ENCODE results near the gene PRRG3.

PRRG3 gene

DNA sequence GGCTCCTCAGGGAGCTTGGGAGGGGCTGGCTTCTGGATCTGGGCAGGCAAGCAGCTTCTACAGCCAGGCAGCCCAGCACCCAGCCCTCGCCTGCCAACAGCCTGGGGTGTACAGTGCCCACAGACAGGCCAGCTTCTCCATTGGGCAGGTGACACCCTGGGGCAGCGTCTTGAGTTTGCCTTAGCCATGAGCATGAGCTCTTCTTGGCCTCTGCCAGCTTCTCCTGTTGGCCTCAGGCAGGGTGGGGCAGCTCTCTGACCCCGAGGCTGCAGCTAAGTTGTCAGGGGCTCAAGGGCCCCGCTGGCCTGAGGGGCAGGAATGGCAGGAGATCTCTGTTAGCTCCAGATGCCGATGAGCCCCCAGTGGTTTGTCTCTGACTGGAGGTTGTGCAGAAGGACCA is 31.5 kb downstream of the PRRG3 start:
- H3K79me2 ChIP-seq (ENCODE audit: insufficient read depth, low read depth), result no peaks in the 10 kb centered on the region
- H3K4me3 ChIP-seq (IDR thresholded peaks at IDR 0.05; ENCODE audit: insufficient read depth, low read depth, low read length), result no peak overlapping the region
- H2AFZ ChIP-seq (ENCODE audit: low read depth), result no peak overlapping the region
- no peaks in the 10 kb centered on the region for H3K27me3 ChIP-seq (ENCODE audit: insufficient read depth, low read depth)
- H3K4me2 ChIP-seq, result no peak overlapping the region
- no peaks in the 10 kb centered on the region for H3K36me3 ChIP-seq (ENCODE audit: insufficient read depth)
- H3K4me1 ChIP-seq (ENCODE audit: low read depth, poor library complexity, severe bottlenecking), result no peaks in the 10 kb centered on the region
- TF ChIP-seq, protein P1, sequence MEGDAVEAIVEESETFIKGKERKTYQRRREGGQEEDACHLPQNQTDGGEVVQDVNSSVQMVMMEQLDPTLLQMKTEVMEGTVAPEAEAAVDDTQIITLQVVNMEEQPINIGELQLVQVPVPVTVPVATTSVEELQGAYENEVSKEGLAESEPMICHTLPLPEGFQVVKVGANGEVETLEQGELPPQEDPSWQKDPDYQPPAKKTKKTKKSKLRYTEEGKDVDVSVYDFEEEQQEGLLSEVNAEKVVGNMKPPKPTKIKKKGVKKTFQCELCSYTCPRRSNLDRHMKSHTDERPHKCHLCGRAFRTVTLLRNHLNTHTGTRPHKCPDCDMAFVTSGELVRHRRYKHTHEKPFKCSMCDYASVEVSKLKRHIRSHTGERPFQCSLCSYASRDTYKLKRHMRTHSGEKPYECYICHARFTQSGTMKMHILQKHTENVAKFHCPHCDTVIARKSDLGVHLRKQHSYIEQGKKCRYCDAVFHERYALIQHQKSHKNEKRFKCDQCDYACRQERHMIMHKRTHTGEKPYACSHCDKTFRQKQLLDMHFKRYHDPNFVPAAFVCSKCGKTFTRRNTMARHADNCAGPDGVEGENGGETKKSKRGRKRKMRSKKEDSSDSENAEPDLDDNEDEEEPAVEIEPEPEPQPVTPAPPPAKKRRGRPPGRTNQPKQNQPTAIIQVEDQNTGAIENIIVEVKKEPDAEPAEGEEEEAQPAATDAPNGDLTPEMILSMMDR (conservative IDR thresholded peaks at IDR 0.05; ENCODE audit: low read depth, low read length), result no peak
- H3K9ac ChIP-seq, result no peak overlapping the region
- no peak overlapping the region for H3K27ac ChIP-seq
- no peaks in the 10 kb centered on the region for H4K20me1 ChIP-seq (ENCODE audit: insufficient read depth)

DNA sequence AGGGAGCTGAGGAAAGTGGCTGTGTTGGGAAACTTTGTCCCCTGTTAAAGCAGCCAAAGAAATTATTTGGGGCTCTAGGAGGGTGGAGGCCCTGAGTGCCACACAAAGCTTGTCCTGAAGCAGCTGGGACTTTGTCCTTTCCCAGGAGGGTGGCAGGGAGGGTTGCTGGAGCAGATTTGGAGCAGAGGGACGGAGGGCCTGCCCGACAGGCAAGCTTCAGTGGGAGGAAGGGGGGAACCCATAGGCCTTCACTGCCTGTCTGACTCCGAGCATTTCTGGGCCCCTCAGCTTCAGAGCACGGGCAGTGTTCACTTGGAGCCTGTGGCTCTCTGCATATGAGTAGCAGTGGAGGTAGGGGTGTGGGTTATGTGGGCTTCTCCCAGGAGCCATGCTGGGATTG is 32.1 kb downstream of the PRRG3 start:
- Histone ChIP-seq H3K9ac (no peak overlapping the region), H3K4me2 (no peak overlapping the region), H4K20me1 (ENCODE audit: insufficient read depth) (no peaks in the 10 kb centered on the region), H3K27me3 (ENCODE audit: insufficient read depth, low read depth) (no peaks in the 10 kb centered on the region), H3K27ac (no peak overlapping the region), H2AFZ (ENCODE audit: low read depth) (no peak overlapping the region), H3K36me3 (ENCODE audit: insufficient read depth) (no peaks in the 10 kb centered on the region), H3K79me2 (ENCODE audit: insufficient read depth, low read depth) (no peaks in the 10 kb centered on the region), H3K4me3 (IDR thresholded peaks at IDR 0.05; ENCODE audit: insufficient read depth, low read depth, low read length) (no peak overlapping the region), H3K4me1 (ENCODE audit: low read depth, poor library complexity, severe bottlenecking) (no peaks in the 10 kb centered on the region)
- TF ChIP-seq, protein P1 (conservative IDR thresholded peaks at IDR 0.05; ENCODE audit: low read depth, low read length), result no peak

DNA sequence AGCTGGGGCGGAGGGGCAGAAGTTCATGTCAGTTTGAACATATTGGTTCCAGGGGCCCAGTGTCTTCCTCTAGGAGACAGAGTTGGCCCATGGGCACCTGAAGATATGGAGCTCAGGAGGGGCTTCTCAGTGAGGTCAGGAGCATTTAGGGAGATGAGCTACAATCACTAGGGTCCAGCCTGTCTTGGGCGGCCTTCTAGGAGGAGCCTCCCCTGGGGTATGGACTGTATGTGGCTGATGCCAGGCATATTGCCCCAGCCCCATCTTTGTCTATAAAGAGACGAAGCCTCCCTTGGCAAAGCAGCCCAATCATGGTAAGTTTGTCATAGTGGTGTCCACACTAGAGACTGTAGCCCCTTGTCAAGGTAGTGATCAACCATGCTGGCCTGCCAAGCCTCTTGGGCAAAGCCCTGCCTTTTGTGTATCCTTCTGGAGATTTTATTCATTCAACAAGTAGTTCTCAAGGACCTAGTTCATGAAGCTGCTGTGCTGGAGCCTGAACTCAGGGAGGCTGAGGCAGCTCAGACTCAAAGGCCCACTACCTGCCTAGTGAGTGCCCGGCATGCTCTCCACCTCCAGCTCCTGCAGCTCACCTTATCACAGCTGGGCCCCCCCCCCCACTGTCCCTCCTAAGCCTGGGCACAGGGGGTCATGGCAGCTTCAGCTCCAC is 33.9 kb downstream of the PRRG3 start:
- no peak overlapping the region for H3K4me3 ChIP-seq (IDR thresholded peaks at IDR 0.05; ENCODE audit: insufficient read depth, low read depth, low read length)
- no peak overlapping the region for H2AFZ ChIP-seq (ENCODE audit: low read depth)
- TF ChIP-seq, protein P1 (conservative IDR thresholded peaks at IDR 0.05; ENCODE audit: low read depth, low read length), result no peak
- no peak overlapping the region for H3K27ac ChIP-seq
- H3K27me3 ChIP-seq (ENCODE audit: insufficient read depth, low read depth), result no peaks in the 10 kb centered on the region
- no peaks in the 10 kb centered on the region for H3K79me2 ChIP-seq (ENCODE audit: insufficient read depth, low read depth)
- no peak overlapping the region for H3K4me2 ChIP-seq
- no peaks in the 10 kb centered on the region for H3K36me3 ChIP-seq (ENCODE audit: insufficient read depth)
- H3K4me1 ChIP-seq (ENCODE audit: low read depth, poor library complexity, severe bottlenecking), result no peaks in the 10 kb centered on the region
- no peak overlapping the region for H3K9ac ChIP-seq
- H4K20me1 ChIP-seq (ENCODE audit: insufficient read depth), result no peaks in the 10 kb centered on the region

DNA sequence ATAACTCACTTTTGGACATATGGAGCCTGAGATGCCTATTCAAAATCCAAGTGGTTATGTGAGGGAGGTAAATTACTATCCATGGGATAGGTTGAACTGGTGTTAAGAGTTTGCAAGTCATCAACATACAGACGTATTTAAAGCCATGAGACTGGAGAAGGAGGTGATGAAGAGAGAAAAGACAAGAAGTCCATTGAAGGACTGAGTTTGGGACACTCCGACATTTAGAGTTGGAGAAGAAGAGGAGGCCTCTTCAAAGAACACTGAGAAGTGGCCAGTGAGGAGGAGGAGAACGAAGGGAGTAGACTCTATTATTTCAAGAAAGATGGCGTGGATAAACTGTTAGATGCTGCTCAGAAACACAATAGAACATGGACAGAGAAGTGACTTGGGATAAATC is 39.2 kb downstream of the PRRG3 start, which contains the start of gene CNGA2:
Gene CNGA2 (plus strand): TSS at position 301 of the 400 bp plus-strand sequence. CDS start 3,738 bp downstream, outside the sequence.
- no peaks in the 10 kb centered on the region for H3K4me1 ChIP-seq (ENCODE audit: low read depth, poor library complexity, severe bottlenecking)
- H3K36me3 ChIP-seq (ENCODE audit: insufficient read depth), result no peaks in the 10 kb centered on the region
- no peak within 1 kb of the TSS for H3K4me3 ChIP-seq (IDR thresholded peaks at IDR 0.05; ENCODE audit: insufficient read depth, low read depth, low read length)
- H4K20me1 ChIP-seq (ENCODE audit: insufficient read depth), result no peaks in the 10 kb centered on the region
- TF ChIP-seq, protein P1 (conservative IDR thresholded peaks at IDR 0.05; ENCODE audit: low read depth, low read length), result no peak
- H3K27ac ChIP-seq, result no peak within 1 kb of the TSS
- no peak within 1 kb of the TSS for H3K4me2 ChIP-seq
- H3K79me2 ChIP-seq (ENCODE audit: insufficient read depth, low read depth), result no peaks in the 10 kb centered on the region
- no peak within 1 kb of the TSS for H2AFZ ChIP-seq (ENCODE audit: low read depth)
- H3K27me3 ChIP-seq (ENCODE audit: insufficient read depth, low read depth), result no peaks in the 10 kb centered on the region
- H3K9ac ChIP-seq, result no peak within 1 kb of the TSS
